Transverse colon (tissue), 4 donors: Measurements from ENCODE around the gene RAPGEF4.

ENCODE experiments used
- CTCF ChIP-seq, 5 experiments: fragments of 200-600 bp in 3 of 5; fragments of 450-650 bp in 2 of 5; sonication (generic) in 3 of 5; IDR thresholded peaks; 1 replicate in 2 of 5; 2 replicates in 3 of 5; pipeline ENCODE4 v1.5.1; 2016 to 2017; ENCODE audit warnings: antibody characterized with exemption in 5 of 5, inconsistent platforms in 3 of 5, mild to moderate bottlenecking in 2 of 5, moderate library complexity in 1 of 5
- POLR2A ChIP-seq: fragments of 450-650 bp; IDR thresholded peaks from one replicate; pipeline ENCODE4 v1.6.1; 2016; ENCODE audit warnings: antibody characterized with exemption, mild to moderate bottlenecking, moderate library complexity
- POLR2AphosphoS5 ChIP-seq, 3 donors: sonication (generic); formaldehyde crosslinking; IDR thresholded peaks; one replicate each; pipeline ENCODE4 v1.6.1; 2016; ENCODE audit warnings: antibody characterized with exemption in 3 of 3

- TF ChIP-seq CTCF (IDR thresholded peaks at IDR 0.05): no peak
- no peak for TF ChIP-seq POLR2A
- TF ChIP-seq POLR2AphosphoS5 (IDR thresholded peaks at IDR 0.05): no peak
Observed at GRCh38 chr2:172944022-172944793, 208.6 kb downstream of the RAPGEF4 start.
